ENCODE measurements around the gene MPO.

Gene MPO

GRCh38 chr17:58308985-58309917 is 28.5 kb upstream of the MPO start:
- DNase-seq: peak in 20 of 42 donors; percentile 8 to 80 (median 61)
- intact Hi-C loops (cut with DNase I): no loop called here

- intact Hi-C loops (cut with DNase I): no loop called here
- DNase-seq: peak in 14 of 42 donors; percentile 17 to 74 (median 56)
Observed at GRCh38 chr17:58308173-58308984, 27.6 kb upstream of the MPO start.

GRCh38 chr17:58307468-58308172 is 26.9 kb upstream of the MPO start:
- intact Hi-C loops (cut with DNase I): no loop called here

GRCh38 chr17:58306131-58306951 is 25.6 kb upstream of the MPO start:
- intact Hi-C loops (cut with DNase I): no loop called here
- DNase-seq: peak in 18 of 42 donors; percentile 32 to 75 (median 56)

More at GRCh38 chr17:58307468-58308172, 26.9 kb upstream of the MPO start:
- DNase-seq: peak in 4 of 42 donors; percentile 11 to 36 (median 25)

GRCh38 chr17:58305626-58306025 is 24.9 kb upstream of the MPO start:
- intact Hi-C loops (cut with DNase I): no loop called here
- DNase-seq: peak in 3 of 42 donors; percentile 6 to 34 (median 31)

GRCh38 chr17:58304750-58305486 is 24.2 kb upstream of the MPO start:
- intact Hi-C loops (cut with DNase I): no loop called here
- DNase-seq: peak in 7 of 42 donors; percentile 4 to 34 (median 21)

- peak in 19 of 42 donors; percentile 18 to 70 (median 55) for DNase-seq
- intact Hi-C loops (cut with DNase I): no loop called here
Observed at GRCh38 chr17:58303971-58304749, 23.4 kb upstream of the MPO start.

- peak in 6 of 42 donors; percentile 1 to 20 (median 10) for DNase-seq
- intact Hi-C loops (cut with DNase I): no loop called here
Observed at GRCh38 chr17:58302919-58303585, 22.3 kb upstream of the MPO start.

GRCh38 chr17:58302171-58302918 is 21.6 kb upstream of the MPO start:
- intact Hi-C loops (cut with DNase I): no loop called here

GRCh38 chr17:58301504-58302150 is 20.9 kb upstream of the MPO start:
- intact Hi-C loops (cut with DNase I): no loop called here
- DNase-seq: peak in 8 of 42 donors; percentile 5 to 31 (median 24)

More at GRCh38 chr17:58302171-58302918, 21.6 kb upstream of the MPO start:
- DNase-seq: peak in 8 of 42 donors; percentile 6 to 34 (median 22)

GRCh38 chr17:58300336-58300735 is 19.6 kb upstream of the MPO start:
- intact Hi-C loops (cut with DNase I): no loop called here
- peak in 8 of 42 donors; percentile 5 to 35 (median 12) for DNase-seq

GRCh38 chr17:58294034-58294433 is 13.3 kb upstream of the MPO start:
- intact Hi-C loops (cut with DNase I): no loop called here
- DNase-seq: peak in 1 of 42 donors; percentile 4

GRCh38 chr17:58291246-58291645 is 10.5 kb upstream of the MPO start:
- peak in 3 of 42 donors; percentile 2 to 20 (median 6) for DNase-seq
- intact Hi-C loops (cut with DNase I): no loop called here

- DNase-seq: peak in 5 of 42 donors; percentile 3 to 29 (median 18)
- intact Hi-C loops (cut with DNase I): no loop called here
Observed at GRCh38 chr17:58289869-58290268, 9.1 kb upstream of the MPO start.

GRCh38 chr17:58285422-58285810 is 4.7 kb upstream of the MPO start:
- intact Hi-C loops (cut with DNase I): no loop called here
- peak in 3 of 42 donors; percentile 18 to 28 (median 27) for DNase-seq
